HUES6 (cell line): ENCODE data around the gene WWOX.

Experiments used
- H3K27ac ChIP-seq: 2 replicates; pipeline ENCODE4 v1.7.0; 2013; ENCODE audit warnings: low read depth, mild to moderate bottlenecking, low read length, inconsistent platforms
- H3K27me3 ChIP-seq: 2 replicates; pipeline ENCODE4 v1.6.1; 2013; ENCODE audit warnings: low read length; ENCODE audit not compliant: control insufficient read depth, insufficient read depth
- H3K36me3 ChIP-seq: 2 replicates; pipeline ENCODE4 v1.6.1; 2013; ENCODE audit warnings: low read length; ENCODE audit not compliant: control insufficient read depth, insufficient read depth
- H3K4me1 ChIP-seq: 2 replicates; pipeline ENCODE4 v1.6.1; 2013; ENCODE audit warnings: low read length; ENCODE audit not compliant: control insufficient read depth, insufficient read depth
- H3K4me3 ChIP-seq: 2 replicates; pipeline ENCODE4 v1.5.1; 2013; ENCODE audit warnings: low read depth, low read length
- H3K9ac ChIP-seq: one replicate; pipeline ENCODE4 v1.6.1; 2013; ENCODE audit warnings: mild to moderate bottlenecking, low read length
- H3K9me3 ChIP-seq: 2 replicates; pipeline ENCODE4 v1.6.1; 2013; ENCODE audit warnings: low read depth, low read length; ENCODE audit not compliant: control insufficient read depth, insufficient read depth

Gene WWOX

GRCh38 chr16:78729687-78730086, 630.2 kb downstream of the WWOX start:
- Histone ChIP-seq H3K4me3 (no peak overlapping the region), H3K4me1 (no peaks in the 10 kb centered on the region), H3K9ac (no peak overlapping the region), H3K27ac (no peak overlapping the region), H3K27me3 (no peaks in the 10 kb centered on the region), H3K36me3 (no peaks in the 10 kb centered on the region), H3K9me3 (0 out of 2 replicates have a peak, but pooled peaks cover 4% of the 10 kb centered on the region)

GRCh38 chr16:78731785-78732184, 632.3 kb downstream of the WWOX start:
- H3K36me3 ChIP-seq, result no peaks in the 10 kb centered on the region
- H3K4me3 ChIP-seq, result no peak overlapping the region
- no peaks in the 10 kb centered on the region for H3K9me3 ChIP-seq
- H3K27ac ChIP-seq, result no peak overlapping the region
- H3K9ac ChIP-seq, result no peak overlapping the region
- no peaks in the 10 kb centered on the region for H3K27me3 ChIP-seq
- no peaks in the 10 kb centered on the region for H3K4me1 ChIP-seq

- Histone ChIP-seq H3K9ac (no peak overlapping the region), H3K4me3 (no peak overlapping the region), H3K27me3 (no peaks in the 10 kb centered on the region), H3K27ac (no peak overlapping the region), H3K36me3 (no peaks in the 10 kb centered on the region), H3K4me1 (no peaks in the 10 kb centered on the region), H3K9me3 (no peaks in the 10 kb centered on the region)
Measured at GRCh38 chr16:78732696-78733095, 633.2 kb downstream of the WWOX start.

GRCh38 chr16:78735337-78735736, 635.9 kb downstream of the WWOX start:
- Histone ChIP-seq H3K4me1 (no peaks in the 10 kb centered on the region), H3K9me3 (no peaks in the 10 kb centered on the region), H3K4me3 (no peak overlapping the region), H3K27ac (no peak overlapping the region), H3K36me3 (no peaks in the 10 kb centered on the region), H3K27me3 (no peaks in the 10 kb centered on the region), H3K9ac (no peak overlapping the region)

GRCh38 chr16:78737630-78738029, 638.2 kb downstream of the WWOX start:
- Histone ChIP-seq H3K27me3 (no peaks in the 10 kb centered on the region), H3K9me3 (no peaks in the 10 kb centered on the region), H3K27ac (no peak overlapping the region), H3K9ac (no peak overlapping the region), H3K36me3 (no peaks in the 10 kb centered on the region), H3K4me1 (no peaks in the 10 kb centered on the region), H3K4me3 (no peak overlapping the region)

- Histone ChIP-seq H3K4me3 (no peak overlapping the region), H3K27me3 (no peaks in the 10 kb centered on the region), H3K4me1 (no peaks in the 10 kb centered on the region), H3K36me3 (no peaks in the 10 kb centered on the region), H3K27ac (no peak overlapping the region), H3K9ac (no peak overlapping the region), H3K9me3 (no peaks in the 10 kb centered on the region)
Measured at GRCh38 chr16:78738557-78738956, 639.1 kb downstream of the WWOX start.

- H3K9me3 ChIP-seq, result no peaks in the 10 kb centered on the region
- H3K4me1 ChIP-seq, result no peaks in the 10 kb centered on the region
- no peak overlapping the region for H3K9ac ChIP-seq
- no peak overlapping the region for H3K4me3 ChIP-seq
- H3K27me3 ChIP-seq, result no peaks in the 10 kb centered on the region
- H3K27ac ChIP-seq, result no peak overlapping the region
- no peaks in the 10 kb centered on the region for H3K36me3 ChIP-seq
Measured at GRCh38 chr16:78740269-78740668, 640.8 kb downstream of the WWOX start.

GRCh38 chr16:78742501-78743283, 643.2 kb downstream of the WWOX start:
- Histone ChIP-seq H3K4me1 (no peaks in the 10 kb centered on the region), H3K9me3 (no peaks in the 10 kb centered on the region), H3K9ac (no peak overlapping the region), H3K36me3 (no peaks in the 10 kb centered on the region), H3K27me3 (no peaks in the 10 kb centered on the region), H3K27ac (no peak overlapping the region), H3K4me3 (no peak overlapping the region)

- no peaks in the 10 kb centered on the region for H3K4me1 ChIP-seq
Measured at GRCh38 chr16:78743556-78743955, 644.1 kb downstream of the WWOX start.

GRCh38 chr16:78744099-78744498, 644.6 kb downstream of the WWOX start:
- no peaks in the 10 kb centered on the region for H3K36me3 ChIP-seq
- no peaks in the 10 kb centered on the region for H3K27me3 ChIP-seq
- no peak overlapping the region for H3K4me3 ChIP-seq
- H3K9me3 ChIP-seq, result no peaks in the 10 kb centered on the region
- H3K4me1 ChIP-seq, result peaks cover 4% of the 10 kb centered on the region; the same call in 1 of the 2 replicates
- no peak overlapping the region for H3K27ac ChIP-seq
- no peak overlapping the region for H3K9ac ChIP-seq

More at GRCh38 chr16:78743556-78743955, 644.1 kb downstream of the WWOX start:
- H3K9me3 ChIP-seq, result no peaks in the 10 kb centered on the region
- H3K4me3 ChIP-seq, result no peak overlapping the region
- no peak overlapping the region for H3K27ac ChIP-seq
- H3K27me3 ChIP-seq, result no peaks in the 10 kb centered on the region
- no peak overlapping the region for H3K9ac ChIP-seq
- H3K36me3 ChIP-seq, result no peaks in the 10 kb centered on the region

- H3K4me1 ChIP-seq, result peaks cover 5% of the 10 kb centered on the region; the same call in 1 of the 2 replicates
- H3K9me3 ChIP-seq, result no peaks in the 10 kb centered on the region
- H3K27ac ChIP-seq, result no peak overlapping the region
- no peaks in the 10 kb centered on the region for H3K27me3 ChIP-seq
- H3K4me3 ChIP-seq, result no peak overlapping the region
- H3K9ac ChIP-seq, result no peak overlapping the region
- no peaks in the 10 kb centered on the region for H3K36me3 ChIP-seq
Measured at GRCh38 chr16:78744796-78745107, 645.3 kb downstream of the WWOX start.
